K562 (cell line): Measurements from ENCODE around the gene C15orf62. TPM values are rescaled to one million over a fixed set of nuclear protein-coding genes. Genes with fewer than 3 reads are reported as not detected.

ENCODE experiments used
- ATAC-seq: fragments of 200-7000 bp; cut with Tn5 transposase; 3 replicates; pipeline ENCODE4 v1.9.1; 2020; ENCODE audit warnings: moderate library complexity
- BruUV-seq: library from RNA; stranded (reverse); fragments of 400-500 nt; replicated peaks from 2 replicates; lab custom pipeline; 2021; lab: Mats Ljungman, UMichigan
- CTCF ChIA-PET: fragments of 300-600 bp; formaldehyde crosslinking; extraction: SDS; loops from one replicate; lab custom pipeline; 2021; ENCODE audit warnings: low intra/inter-chr PET ratio; lab: Yijun Ruan, JAX
- POLR2A ChIA-PET: fragments of 300-600, 350-650 bp; sonication (Branson Sonifier 250); formaldehyde crosslinking; extraction: SDS; loops from one replicate; lab custom pipeline; 2021; ENCODE audit warnings: antibody characterized with exemption, inconsistent platforms; lab: Yijun Ruan, JAX
- DNase-seq, 4 experiments: peaks; one replicate each; pipeline versions ENCODE4 v3.0.0 to v3.0.0-alpha.2; 2011 to 2018; ENCODE audit warnings: low spot score in 3 of 4, mixed read lengths in 3 of 4; ENCODE audit errors: extremely low read depth in 1 of 4
- FAIRE-seq: peaks from 2 replicates; lab custom pipeline; 2011; peaks lifted over from hg19 to GRCh38; lab: Jason Lieb, UNC
- H2AFZ ChIP-seq: 2 replicates; pipeline ENCODE4 v1.6.0; 2011; ENCODE audit warnings: low read depth, low read length, control low read depth, inconsistent platforms
- H3K27ac ChIP-seq: fragments of 200-600 bp; 3 replicates; pipeline ENCODE4 v1.8.0; 2011; ENCODE audit warnings: low read depth, mild to moderate bottlenecking, control low read depth, inconsistent platforms, low read length, moderate library complexity, mixed read lengths; ENCODE audit errors: extremely low read depth
- H3K27me3 ChIP-seq, 2 experiments: fragments of 300-600 bp in 1 of 2; 2 replicates in 1 of 2; 3 replicates in 1 of 2; pipeline versions ENCODE4 v1.6.0 to v1.8.0; 2011; ENCODE audit warnings: inconsistent platforms in 2 of 2, low read length in 2 of 2, mild to moderate bottlenecking in 1 of 2, mixed read lengths in 1 of 2, moderate library complexity in 1 of 2; ENCODE audit not compliant: control insufficient read depth in 2 of 2, insufficient read depth in 2 of 2
- H3K36me3 ChIP-seq: fragments of 300-600 bp; 3 replicates; pipeline ENCODE4 v1.8.0; 2011; ENCODE audit warnings: mild to moderate bottlenecking, low read length, inconsistent platforms; ENCODE audit not compliant: control insufficient read depth, insufficient read depth
- H3K4me1 ChIP-seq, 2 experiments: fragments of 200-600 bp in 1 of 2; replicated peaks in 1 of 2; 2 replicates in 1 of 2; 3 replicates in 1 of 2; pipeline versions ENCODE4 v1.5.1 to v1.8.0; 2011; ENCODE audit warnings: inconsistent platforms in 2 of 2, low read length in 2 of 2, mild to moderate bottlenecking in 1 of 2, mixed read lengths in 1 of 2, moderate library complexity in 1 of 2; ENCODE audit not compliant: control insufficient read depth in 2 of 2, insufficient read depth in 2 of 2
- H3K4me2 ChIP-seq: 2 replicates; pipeline ENCODE4 v1.6.1; 2011; ENCODE audit warnings: low read length, control low read depth, inconsistent platforms, mixed read lengths; ENCODE audit not compliant: insufficient read depth
- H3K4me3 ChIP-seq: fragments of 200-600 bp; sonication (generic), shearing (Covaris generic); 2 replicates; pipeline ENCODE4 v1.5.1; 2016; ENCODE audit warnings: control low read depth, inconsistent platforms
- H3K79me2 ChIP-seq: fragments of 200-600 bp; 3 replicates; pipeline ENCODE4 v1.8.0; 2011; ENCODE audit warnings: low read length, inconsistent platforms; ENCODE audit not compliant: control insufficient read depth, insufficient read depth
- H3K9ac ChIP-seq, 2 experiments: 2 replicates each; pipeline versions ENCODE4 v1.6.0 to v1.6.1; 2011; ENCODE audit warnings: low read depth in 2 of 2, low read length in 2 of 2, control low read depth in 1 of 2, inconsistent platforms in 1 of 2, mild to moderate bottlenecking in 1 of 2, mixed read lengths in 1 of 2; ENCODE audit not compliant: insufficient read depth in 1 of 2
- H3K9me1 ChIP-seq: one replicate; pipeline ENCODE4 v1.6.0; 2011; ENCODE audit warnings: inconsistent platforms, mild to moderate bottlenecking, low read length, moderate library complexity; ENCODE audit not compliant: control insufficient read depth, insufficient read depth
- H3K9me3 ChIP-seq: replicated peaks from 2 replicates; pipeline ENCODE4 v1.5.1; 2011; ENCODE audit warnings: low read depth, low read length, inconsistent platforms; ENCODE audit not compliant: control insufficient read depth, insufficient read depth
- H4K20me1 ChIP-seq: replicated peaks from 2 replicates; pipeline ENCODE4 v1.6.1; 2011; ENCODE audit warnings: low read length, inconsistent platforms, mixed read lengths; ENCODE audit not compliant: control insufficient read depth, insufficient read depth
- CREB5 ChIP-seq: fragments of 250-450 bp; sonication (Bioruptor Pico); IDR thresholded peaks from 2 replicates; pipeline ENCODE4 v1.5.0; 2020; ENCODE audit warnings: mild to moderate bottlenecking
- CREM ChIP-seq: IDR thresholded peaks from 2 replicates; pipeline ENCODE4 v1.6.1; 2014; ENCODE audit warnings: antibody characterized with exemption, low read depth
- FOSL1 ChIP-seq: fragments of 200-800 bp; sonication (Bioruptor generic); conservative IDR thresholded peaks from 2 replicates; pipeline ENCODE4 v1.6.1; 2016; ENCODE audit warnings: missing genetic modification characterization, missing compliant biosample characterization
- GTF2B ChIP-seq: IDR thresholded peaks from 2 replicates; pipeline ENCODE4 v1.6.1; 2011; ENCODE audit not compliant: insufficient read length; ENCODE audit errors: extremely low read depth
- HMGXB4 ChIP-seq: sonication (generic); formaldehyde crosslinking; IDR thresholded peaks from 2 replicates; pipeline ENCODE4 v1.8.1; 2023; ENCODE audit warnings: mild to moderate bottlenecking, missing genetic modification reagents
- MAFG ChIP-seq: fragments of 450-650 bp; conservative IDR thresholded peaks from 2 replicates; pipeline ENCODE4 v1.6.1; 2016; ENCODE audit warnings: missing genetic modification characterization, missing compliant biosample characterization
- NFE2 ChIP-seq: IDR thresholded peaks from 2 replicates; pipeline ENCODE4 v1.6.1; 2014; ENCODE audit warnings: antibody characterized with exemption, low read depth
- NFE2L1 ChIP-seq: fragments of 450-650 bp; IDR thresholded peaks from 2 replicates; pipeline ENCODE4 v1.6.1; 2016; ENCODE audit warnings: missing genetic modification characterization, low read depth, mild to moderate bottlenecking, missing compliant biosample characterization, moderate library complexity, borderline replicate concordance
- POLR2H ChIP-seq: IDR thresholded peaks from 2 replicates; pipeline ENCODE4 v1.6.1; 2016; ENCODE audit warnings: missing genetic modification characterization, low read depth, mild to moderate bottlenecking, control low read depth, missing compliant biosample characterization, moderate library complexity
- RBFOX2 ChIP-seq: fragments of 200-400 bp; formaldehyde crosslinking; IDR thresholded peaks from 2 replicates; pipeline ENCODE4 v1.6.1; 2017; ENCODE audit warnings: low read depth, mild to moderate bottlenecking, low read length, moderate library complexity
- TAF7 ChIP-seq: fragments of 450-650 bp; IDR thresholded peaks from 2 replicates; pipeline ENCODE4 v1.6.1; 2016; ENCODE audit warnings: missing genetic modification characterization, missing compliant biosample characterization
- TCF15 ChIP-seq: fragments of 250-450 bp; sonication (Bioruptor Pico); IDR thresholded peaks from 2 replicates; pipeline ENCODE4 v1.8.0; 2022; ENCODE audit warnings: moderate library complexity, mild to moderate bottlenecking, inconsistent platforms
- TRIM28 ChIP-seq: fragments of 450-650 bp; IDR thresholded peaks from 2 replicates; pipeline ENCODE4 v1.6.1; 2017
- ZNF212 ChIP-seq: fragments of 450-650 bp; formaldehyde crosslinking; IDR thresholded peaks from 2 replicates; pipeline ENCODE4 v1.4.0; 2020; ENCODE audit warnings: mild to moderate bottlenecking
- ZNF282 ChIP-seq: sonication (generic); formaldehyde crosslinking; IDR thresholded peaks from 2 replicates; pipeline ENCODE4 v1.8.1; 2023; ENCODE audit warnings: missing genetic modification reagents
- ZNF3 ChIP-seq: fragments of 250-450 bp; sonication (Bioruptor Pico); IDR thresholded peaks from 2 replicates; pipeline ENCODE4 v1.5.0; 2021; ENCODE audit warnings: mild to moderate bottlenecking, moderate library complexity
- ZNF444 ChIP-seq: fragments of 250-450 bp; sonication (Bioruptor Pico); IDR thresholded peaks from 2 replicates; pipeline ENCODE4 v1.4.0; 2020; ENCODE audit warnings: mild to moderate bottlenecking, moderate library complexity
- ZNF561 ChIP-seq: fragments of 450-650 bp; formaldehyde crosslinking; conservative IDR thresholded peaks from 2 replicates; pipeline ENCODE4 v1.4.0; 2020; ENCODE audit warnings: mild to moderate bottlenecking, moderate library complexity
- ZNF584 ChIP-seq: fragments of 200-800 bp; sonication (Bioruptor generic); IDR thresholded peaks from 2 replicates; pipeline ENCODE4 v1.6.1; 2016; ENCODE audit warnings: low read depth, mild to moderate bottlenecking, missing genetic modification characterization, missing compliant biosample characterization
- WGBS: fragments of 100-300 bp; shearing (Covaris generic); methylation state at CpG from one replicate; pipeline ENCODE4 v1.1.6; 2016; ENCODE audit warnings: low coverage, mixed read lengths; ENCODE audit not compliant: insufficient coverage; ENCODE audit errors: missing lambda C conversion rate; 5-methylcytosine and 5-hydroxymethylcytosine counted together
- in situ Hi-C: fragments of 300-500 bp; cut with MboI; formaldehyde crosslinking; loops from 4 replicates; pipeline ENCODE4 v1.15.0; 2018; ENCODE audit warnings: inconsistent platforms, mixed read lengths
- intact Hi-C: fragments of 100-400 bp; cut with micrococcal nuclease; formaldehyde crosslinking; loops from 2 replicates; pipeline ENCODE4 v1.14.2; 2022
- polyA plus RNA-seq, 8 experiments: library from polyadenylated mRNA; depleted of rRNA in 4 of 8; stranded (reverse) in 5 of 8; unstranded in 3 of 8; fragments of >200 nt; fragmentation: Nextera tagmentation in 2 of 8; fragmentation: Illumina TruSeq in 1 of 8; extraction: Ambion mirVana in 2 of 8; extraction: Trizol in 1 of 8; gene quantifications; 2 replicates each; pipeline versions ENCODE4 v1.2.1 to v1.2.3, GENCODE V29; 2011 to 2014; ENCODE audit warnings: inconsistent platforms in 1 of 8, missing spikeins in 1 of 8
- total RNA-seq, 7 experiments: library from RNA; depleted of rRNA in 6 of 7; stranded (reverse); fragments of >200 nt in 6 of 7; fragmentation: Illumina TruSeq in 2 of 7; extraction: Trizol in 2 of 7; gene quantifications; 2 replicates each; pipeline versions ENCODE4 v1.2.1 to v1.2.3, GENCODE V29; 2011 to 2021; ENCODE audit warnings: low replicate concordance in 1 of 7

Gene C15orf62
- total and polyA plus RNA-seq, 9 of the 15 experiments (the other 6 are each of a cell fraction or from before 2014, with no cell fraction given): 0.01 to 0.76 (median 0.30) TPM; not detected in 1

GRCh38 chr15:40793216-40793989 is 23.6 kb downstream of the C15orf62 start:
- in situ Hi-C loops (no loop called here), intact Hi-C loops (no loop called here)
- Histone ChIP-seq H3K9ac (no peak overlapping the region), H3K27me3 (no peaks in the 10 kb centered on the region), H3K4me3 (no peak overlapping the region), H4K20me1 (no peaks in the 10 kb centered on the region), H3K4me1 (peaks cover 8 to 11% of the 10 kb centered on the region in 2 experiments; a peak in 4 of 5 replicates), H3K9me3 (no peaks in the 10 kb centered on the region), H3K9me1 (no peaks in the 10 kb centered on the region), H3K79me2 (peaks cover 12% of the 10 kb centered on the region), H3K27ac (no peak overlapping the region), H3K4me2 (no peak overlapping the region), H2AFZ (no peak overlapping the region), H3K36me3 (peaks cover 13% of the 10 kb centered on the region; the same call in 2 of the 3 replicates)
- DNase-seq (no peak), FAIRE-seq (peak; percentile 48), ATAC-seq (no peak)
- ChIA-PET POLR2A (interaction anchor here (0.6 kb wide), 2 partner anchors 8 kb away, joined by 3 read pairs; no protein-coding TSS in a partner anchor), CTCF (no interaction called here)
- BruUV-seq: no TSS peak
- WGBS: 37% methylated on average over 9 of the region's 9 CpGs
- TF ChIP-seq GTF2B: no peak
- no peak for TF ChIP-seq TCF15
- no peak for TF ChIP-seq ZNF444
- no peak for TF ChIP-seq ZNF3
- TF ChIP-seq HMGXB4 (CRISPR knock-in tag): no peak
- TF ChIP-seq CREB5 (CRISPR knock-in tag): no peak
- peak; percentile 82 for TF ChIP-seq NFE2
- no peak for TF ChIP-seq POLR2H (tag)
- TF ChIP-seq RBFOX2: no peak
- TF ChIP-seq ZNF212 (CRISPR knock-in tag): no peak
- no peak for TF ChIP-seq TRIM28
- no peak for TF ChIP-seq ZNF584
- peak; percentile 78 for TF ChIP-seq MAFG
- no peak for TF ChIP-seq ZNF282 (CRISPR knock-in tag)
- TF ChIP-seq NFE2L1 (tag): peak; percentile 48; the same call in 1 of the 2 replicates
- TF ChIP-seq FOSL1 (tag): 0 out of 2 replicates have a peak, but pooled peaks have one; percentile 25
- TF ChIP-seq CREM: peak; percentile 55; the same call in 1 of the 2 replicates
- TF ChIP-seq TAF7 (tag): no peak
- TF ChIP-seq ZNF561 (CRISPR knock-in tag): no peak
